Panc1 (cell line): ENCODE data around the gene WAPL.

Experiments used
- CTCF ChIP-seq: fragments of 450-650 bp; IDR thresholded peaks from 2 replicates; pipeline ENCODE4 v1.5.1; 2017; ENCODE audit warnings: mild to moderate bottlenecking
- POLR2AphosphoS5 ChIP-seq: IDR thresholded peaks from 2 replicates; pipeline ENCODE4 v1.6.1; 2012; ENCODE audit warnings: mild to moderate bottlenecking, low read depth, low read length, moderate library complexity
- REST ChIP-seq, 2 experiments: IDR thresholded peaks; 2 replicates each; pipeline ENCODE4 v1.6.1; 2011 to 2012; ENCODE audit warnings: low read depth in 2 of 2, control low read depth in 1 of 2, low read length in 1 of 2, mild to moderate bottlenecking in 1 of 2, moderate library complexity in 1 of 2; ENCODE audit not compliant: insufficient read depth in 1 of 2
- SIN3A ChIP-seq: IDR thresholded peaks from 2 replicates; pipeline ENCODE4 v1.6.1; 2012; ENCODE audit warnings: low read depth, mild to moderate bottlenecking, low read length, moderate library complexity, borderline replicate concordance; ENCODE audit not compliant: insufficient read depth

- TF ChIP-seq CTCF (no peak), POLR2AphosphoS5 (no peak), SIN3A (no peak), REST (IDR thresholded peaks at IDR 0.05; ENCODE audit: insufficient read depth in 1 of 2, low read depth in 2 of 2, low read length in 1 of 2) (no peak)
Measured at GRCh38 chr10:86480571-86480970, 41.0 kb downstream of the WAPL start.
